GM21423 (cell line): ENCODE data around the gene CREBBP.

Experiments
- ATAC-seq: cut with Tn5 transposase; IDR thresholded peaks from one replicate; pipeline ENCODE4 v1.9.1; 2021; ENCODE audit warnings: mild to moderate bottlenecking, moderate library complexity; ENCODE audit not compliant: unreplicated experiment

CREBBP gene

GRCh38 chr16:3825103-3825502, 55.4 kb downstream of the CREBBP start:
- no peak for ATAC-seq

GRCh38 chr16:3824121-3824795, 56.3 kb downstream of the CREBBP start:
- ATAC-seq, result no peak

GRCh38 chr16:3823427-3823826, 57.1 kb downstream of the CREBBP start:
- no peak for ATAC-seq

- no peak for ATAC-seq
Measured at GRCh38 chr16:3822366-3823045, 58.0 kb downstream of the CREBBP start.

- no peak for ATAC-seq
Measured at GRCh38 chr16:3821184-3821583, 59.3 kb downstream of the CREBBP start.

- ATAC-seq, result no peak
Measured at GRCh38 chr16:3819746-3820724, 60.5 kb downstream of the CREBBP start.

- no peak for ATAC-seq
Measured at GRCh38 chr16:3819175-3819527, 61.4 kb downstream of the CREBBP start.

GRCh38 chr16:3816326-3816725, 64.2 kb downstream of the CREBBP start:
- no peak for ATAC-seq

GRCh38 chr16:3814755-3815154, 65.8 kb downstream of the CREBBP start:
- no peak for ATAC-seq

- no peak for ATAC-seq
Measured at GRCh38 chr16:3812469-3813172, 67.9 kb downstream of the CREBBP start.

- no peak for ATAC-seq
Measured at GRCh38 chr16:3810818-3811217, 69.7 kb downstream of the CREBBP start.

- ATAC-seq, result no peak
Measured at GRCh38 chr16:3810198-3810664, 70.3 kb downstream of the CREBBP start.

GRCh38 chr16:3808308-3809063, 72.0 kb downstream of the CREBBP start:
- no peak for ATAC-seq

GRCh38 chr16:3807425-3808123, 72.9 kb downstream of the CREBBP start:
- no peak for ATAC-seq

GRCh38 chr16:3804426-3805016, 76.0 kb downstream of the CREBBP start:
- no peak for ATAC-seq

- ATAC-seq, result no peak
Measured at GRCh38 chr16:3800477-3801270, 79.8 kb downstream of the CREBBP start.

- ATAC-seq, result no peak
Measured at GRCh38 chr16:3800019-3800418, 80.5 kb downstream of the CREBBP start.

- ATAC-seq, result no peak
Measured at GRCh38 chr16:3799354-3799753, 81.2 kb downstream of the CREBBP start.
